ENCODE data around the gene METRNL.

The METRNL gene

GRCh38 chr17:83106913-83107655 is 27.7 kb downstream of the METRNL start:
- Histone ChIP-seq H3K9ac (no peak overlapping the region), H3K9me3 (ENCODE audit: control insufficient read depth, low read length) (no peaks in the 10 kb centered on the region), H3K36me3 (ENCODE audit: control insufficient read depth, insufficient read depth, low read length) (no peaks in the 10 kb centered on the region), H3K4me3 (ENCODE audit: low read depth, low read length) (no peak overlapping the region), H2AFZ (no peak overlapping the region), H3K79me2 (no peaks in the 10 kb centered on the region), H3K27ac (no peak overlapping the region), H3K4me2 (ENCODE audit: low read length) (no peak overlapping the region), H3K27me3 (ENCODE audit: control insufficient read depth, insufficient read depth, low read length) (no peaks in the 10 kb centered on the region), H3K4me1 (peaks cover 6% of the 10 kb centered on the region)
- no peak for TF ChIP-seq CTCF (IDR thresholded peaks at IDR 0.05)

- no peak overlapping the region for H3K4me2 ChIP-seq (ENCODE audit: low read length)
- no peak overlapping the region for H3K27ac ChIP-seq
- no peaks in the 10 kb centered on the region for H3K79me2 ChIP-seq
- no peaks in the 10 kb centered on the region for H3K9me3 ChIP-seq (ENCODE audit: control insufficient read depth, low read length)
- TF ChIP-seq CTCF (IDR thresholded peaks at IDR 0.05): no peak
- H3K4me1 ChIP-seq: peaks cover 6% of the 10 kb centered on the region
- H2AFZ ChIP-seq: no peak overlapping the region
- no peak overlapping the region for H3K9ac ChIP-seq
- no peaks in the 10 kb centered on the region for H3K36me3 ChIP-seq (ENCODE audit: control insufficient read depth, insufficient read depth, low read length)
- H3K4me3 ChIP-seq (ENCODE audit: low read depth, low read length): no peak overlapping the region
- H3K27me3 ChIP-seq (ENCODE audit: control insufficient read depth, insufficient read depth, low read length): no peaks in the 10 kb centered on the region
Observed at GRCh38 chr17:83107656-83108048, 28.2 kb downstream of the METRNL start.

- H3K79me2 ChIP-seq: no peaks in the 10 kb centered on the region
- H3K9me3 ChIP-seq (ENCODE audit: control insufficient read depth, low read length): no peaks in the 10 kb centered on the region
- no peak overlapping the region for H3K27ac ChIP-seq
- H3K4me3 ChIP-seq (ENCODE audit: low read depth, low read length): no peak overlapping the region
- H3K4me2 ChIP-seq (ENCODE audit: low read length): no peak overlapping the region
- H3K27me3 ChIP-seq (ENCODE audit: control insufficient read depth, insufficient read depth, low read length): no peaks in the 10 kb centered on the region
- no peak for TF ChIP-seq CTCF (IDR thresholded peaks at IDR 0.05)
- H3K4me1 ChIP-seq: peaks cover 6% of the 10 kb centered on the region
- H2AFZ ChIP-seq: no peak overlapping the region
- no peaks in the 10 kb centered on the region for H3K36me3 ChIP-seq (ENCODE audit: control insufficient read depth, insufficient read depth, low read length)
- no peak overlapping the region for H3K9ac ChIP-seq
Observed at GRCh38 chr17:83108709-83109108, 29.3 kb downstream of the METRNL start.

- Histone ChIP-seq H3K4me1 (peaks cover 6% of the 10 kb centered on the region), H3K27ac (no peak overlapping the region), H3K9me3 (ENCODE audit: control insufficient read depth, low read length) (no peaks in the 10 kb centered on the region), H3K9ac (no peak overlapping the region), H3K4me3 (ENCODE audit: low read depth, low read length) (no peak overlapping the region), H3K36me3 (ENCODE audit: control insufficient read depth, insufficient read depth, low read length) (no peaks in the 10 kb centered on the region), H3K4me2 (ENCODE audit: low read length) (no peak overlapping the region), H2AFZ (no peak overlapping the region), H3K27me3 (ENCODE audit: control insufficient read depth, insufficient read depth, low read length) (no peaks in the 10 kb centered on the region), H3K79me2 (no peaks in the 10 kb centered on the region)
- TF ChIP-seq CTCF (IDR thresholded peaks at IDR 0.05): no peak
Observed at GRCh38 chr17:83109386-83109785, 30.0 kb downstream of the METRNL start.
